ENCODE measurements around the gene SMIM5.

Gene SMIM5

DNA sequence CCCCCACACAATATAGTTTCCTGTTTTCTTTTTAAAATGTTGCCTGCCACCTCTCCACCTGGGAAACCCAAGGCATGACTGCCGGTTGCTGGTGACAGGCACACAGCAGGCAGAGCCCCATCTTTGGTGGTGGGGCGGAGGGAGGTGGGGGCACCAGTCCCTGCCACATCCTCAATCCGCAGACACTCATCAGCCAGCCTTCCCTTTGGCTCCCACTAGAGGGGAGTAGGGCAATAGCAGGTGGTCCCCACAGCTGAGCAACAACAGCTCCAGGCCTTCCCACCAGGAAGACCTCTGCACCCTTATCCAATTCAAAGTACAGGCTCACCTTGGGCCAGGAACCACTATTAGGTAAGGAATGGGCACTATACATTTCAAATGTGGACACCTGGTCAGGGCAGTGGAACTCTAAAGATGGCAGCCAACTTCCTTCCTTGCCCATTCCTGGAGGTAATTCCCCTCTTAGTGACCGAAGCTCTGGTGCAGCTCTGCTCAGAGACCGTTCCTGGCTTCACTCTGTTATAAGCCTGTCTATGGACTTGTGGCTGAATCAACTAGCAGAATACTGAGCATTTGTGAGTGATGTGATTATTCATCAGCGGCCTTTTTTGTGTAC is 19.8 kb downstream of the SMIM5 start:
- intact Hi-C loops (cut with DNase I) = no loop called here
- DNase-seq = peak in 1 of 10 donors; percentile 40

GRCh38 chr17:75654176-75654575 is 20.9 kb downstream of the SMIM5 start:
- intact Hi-C loops (cut with DNase I) = loop anchor here (1.0 kb wide), 1 partner anchor 21 kb away; the partner anchor contains the start of gene SMIM5

GRCh38 chr17:75658237-75658636 is 25.0 kb downstream of the SMIM5 start:
- peak in 1 of 10 donors; percentile 35 for DNase-seq
- intact Hi-C loops (cut with DNase I) = no loop called here

More at GRCh38 chr17:75654176-75654575, 20.9 kb downstream of the SMIM5 start:
- DNase-seq = peak in 3 of 10 donors; percentile 15 to 66 (median 50)

DNA sequence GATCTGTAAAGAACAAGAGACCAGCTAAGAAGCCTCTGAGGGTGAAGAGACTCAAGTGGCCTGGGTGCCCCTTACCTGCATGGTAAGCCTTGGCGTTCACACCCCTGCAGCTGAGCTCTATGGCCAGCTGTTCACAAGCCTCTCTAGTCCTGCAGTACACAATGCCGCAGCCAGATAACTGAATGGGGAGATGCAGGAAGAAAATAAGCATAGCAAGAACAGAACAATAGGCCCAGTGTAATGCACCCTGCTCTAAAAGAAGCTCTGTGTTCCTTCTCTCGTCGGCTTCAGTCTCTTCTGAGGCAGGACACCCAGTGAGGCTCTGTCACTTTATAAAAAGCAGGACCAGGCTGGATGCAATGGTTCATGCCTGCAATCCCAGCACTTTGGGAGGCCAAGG is 28.3 kb downstream of the SMIM5 start:
- intact Hi-C loops (cut with DNase I) = no loop called here
- DNase-seq = peak in 5 of 10 donors; percentile 31 to 90 (median 64)

DNA sequence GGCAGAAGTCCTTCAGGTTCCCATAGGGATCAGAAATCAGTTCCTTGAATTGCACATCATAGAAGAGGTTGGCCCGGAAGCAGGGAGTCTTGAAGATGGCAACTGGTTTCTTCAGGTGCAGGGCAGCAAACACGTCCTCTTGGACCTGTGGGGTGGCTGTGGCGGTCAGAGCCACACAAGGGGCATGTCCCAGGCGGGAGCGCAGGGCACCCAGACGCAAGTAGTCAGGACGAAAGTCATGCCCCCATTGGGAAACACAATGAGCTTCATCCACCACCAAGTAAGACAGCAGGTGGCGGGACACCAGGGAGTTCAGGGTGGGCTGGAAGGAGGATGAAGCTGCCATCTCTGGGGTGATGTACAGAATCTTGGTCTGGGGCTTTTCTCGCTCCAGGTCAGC is 29.3 kb downstream of the SMIM5 start:
- peak in 1 of 10 donors; percentile 55 for DNase-seq

GRCh38 chr17:75664099-75664549 is 30.9 kb downstream of the SMIM5 start:
- DNase-seq = no peak
- intact Hi-C loops (cut with DNase I) = no loop called here

More for the DNA sequence above, 29.3 kb downstream of the SMIM5 start:
- intact Hi-C loops (cut with DNase I) = no loop called here

DNA sequence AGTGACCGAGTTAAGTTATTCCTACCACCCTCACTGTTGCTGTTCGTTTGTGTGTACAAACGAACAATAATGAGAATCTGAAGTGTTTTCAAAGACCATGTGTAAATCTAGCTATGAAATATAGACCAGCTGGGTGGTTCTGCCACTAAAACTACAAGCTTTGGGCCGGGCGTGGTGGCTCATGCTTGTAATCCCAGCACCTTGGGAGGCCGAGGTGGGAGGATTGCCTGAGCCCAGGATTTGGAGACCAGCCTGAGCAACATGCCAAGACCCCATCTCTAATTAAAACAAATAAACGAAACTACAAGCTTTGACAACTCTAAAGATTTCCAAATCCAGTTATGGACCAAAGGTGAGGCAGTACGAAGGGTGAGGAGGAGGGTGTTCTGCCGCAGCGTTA is 32.7 kb downstream of the SMIM5 start:
- intact Hi-C loops (cut with DNase I) = no loop called here
- peak in 1 of 10 donors; percentile 10 for DNase-seq

GRCh38 chr17:75666959-75667790 is 33.9 kb downstream of the SMIM5 start, which contains the start of the genes RECQL5 and SAP30BP:
RECQL5 (minus strand) TSS chr17:75667154; CDS start chr17:75666557, 597 bp downstream.
SAP30BP (plus strand) TSS chr17:75667338; CDS start chr17:75667373, 35 bp downstream.
- intact Hi-C loops (cut with DNase I) = no loop called here
- peak; percentile 97 to 100 (median 99) for DNase-seq

DNA sequence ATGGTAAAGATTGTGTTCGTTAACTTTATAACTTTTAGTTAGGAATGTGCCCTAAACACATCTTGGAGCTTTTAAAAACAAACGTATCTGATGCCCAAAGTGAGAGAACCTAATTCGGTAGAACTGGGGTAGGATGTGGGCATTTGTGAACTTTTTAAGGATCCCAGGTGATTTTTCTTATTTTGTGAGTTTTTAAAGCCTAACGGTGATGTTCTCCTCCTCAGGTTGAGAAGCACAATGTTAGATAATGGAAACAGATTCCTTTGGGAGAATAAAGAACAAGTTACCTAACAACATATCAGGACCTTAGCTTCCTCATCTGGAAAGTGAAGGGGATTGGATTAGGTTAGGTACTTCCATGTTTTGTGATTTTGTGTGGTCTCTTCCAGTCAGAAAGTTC is 34.6 kb downstream of the SMIM5 start:
- DNase-seq = no peak
- intact Hi-C loops (cut with DNase I) = no loop called here

GRCh38 chr17:75668489-75668888 is 35.3 kb downstream of the SMIM5 start:
- intact Hi-C loops (cut with DNase I) = no loop called here
- no peak for DNase-seq

- intact Hi-C loops (cut with DNase I) = no loop called here
These were observed 37.6 kb downstream of the SMIM5 start for GRCh38 chr17:75670868-75671267.

DNA sequence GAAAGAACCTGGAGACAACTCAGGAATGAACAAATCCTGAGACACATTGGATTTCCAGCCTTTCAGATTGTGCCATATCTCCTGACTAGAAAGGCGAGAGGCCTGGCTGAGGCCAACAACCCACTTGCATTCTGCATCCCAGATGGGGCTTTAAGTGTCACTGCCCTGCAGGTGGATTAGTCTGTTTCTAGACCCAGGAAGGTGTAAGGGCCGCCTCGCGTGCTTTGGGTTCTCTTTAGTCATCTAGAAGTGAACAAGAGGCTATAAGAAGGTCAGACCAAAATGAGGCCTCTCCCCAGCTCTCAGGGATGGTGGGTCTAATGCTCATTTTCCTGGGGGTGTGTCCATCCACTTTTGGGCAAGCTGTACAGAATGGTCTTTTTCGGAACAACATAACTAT is 38.8 kb downstream of the SMIM5 start:
- DNase-seq = peak in 1 of 10 donors; percentile 13
- intact Hi-C loops (cut with DNase I) = no loop called here

More at GRCh38 chr17:75670868-75671267, 37.6 kb downstream of the SMIM5 start:
- DNase-seq = peak in 1 of 10 donors; percentile 12

DNA sequence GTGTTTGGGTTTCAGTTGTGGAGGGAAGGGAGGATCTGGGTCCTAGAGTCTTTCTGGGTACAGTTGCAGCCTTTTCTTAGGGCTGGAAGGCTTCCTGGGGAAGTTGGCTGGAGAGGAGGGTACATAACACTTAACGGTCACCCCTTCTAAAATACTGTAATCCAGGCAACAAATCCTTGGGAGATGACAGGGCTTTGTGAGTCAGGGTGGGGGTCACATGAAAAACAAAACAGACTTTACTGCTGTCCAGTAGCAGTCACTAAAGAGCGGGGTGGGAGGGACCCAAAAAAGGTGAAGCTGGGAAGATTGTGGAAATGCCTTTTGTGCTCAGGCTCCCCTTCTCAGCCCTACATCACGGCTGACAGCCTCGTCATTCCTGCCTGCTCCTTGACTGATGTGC is 40.3 kb downstream of the SMIM5 start:
- no peak for DNase-seq
- intact Hi-C loops (cut with DNase I) = no loop called here

DNA sequence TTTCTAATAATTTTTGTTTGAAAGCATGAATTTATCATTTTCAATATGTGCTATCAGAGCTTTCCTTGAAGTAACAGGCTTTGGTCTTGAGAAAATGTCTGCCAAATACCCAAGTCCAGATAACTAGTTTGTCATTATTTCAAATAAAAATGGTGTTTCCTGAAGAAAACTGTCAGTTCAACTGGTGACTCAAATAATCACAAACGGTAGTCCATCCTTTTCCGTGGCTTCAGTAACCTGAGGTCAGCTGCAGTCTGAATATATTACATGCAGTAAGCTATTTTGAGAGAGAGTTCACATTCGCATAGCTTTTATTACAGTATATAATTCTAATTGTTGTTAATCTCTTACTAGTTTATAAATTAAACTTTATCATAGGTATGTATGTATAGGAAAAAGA is 43.2 kb downstream of the SMIM5 start:
- no peak for DNase-seq

DNA sequence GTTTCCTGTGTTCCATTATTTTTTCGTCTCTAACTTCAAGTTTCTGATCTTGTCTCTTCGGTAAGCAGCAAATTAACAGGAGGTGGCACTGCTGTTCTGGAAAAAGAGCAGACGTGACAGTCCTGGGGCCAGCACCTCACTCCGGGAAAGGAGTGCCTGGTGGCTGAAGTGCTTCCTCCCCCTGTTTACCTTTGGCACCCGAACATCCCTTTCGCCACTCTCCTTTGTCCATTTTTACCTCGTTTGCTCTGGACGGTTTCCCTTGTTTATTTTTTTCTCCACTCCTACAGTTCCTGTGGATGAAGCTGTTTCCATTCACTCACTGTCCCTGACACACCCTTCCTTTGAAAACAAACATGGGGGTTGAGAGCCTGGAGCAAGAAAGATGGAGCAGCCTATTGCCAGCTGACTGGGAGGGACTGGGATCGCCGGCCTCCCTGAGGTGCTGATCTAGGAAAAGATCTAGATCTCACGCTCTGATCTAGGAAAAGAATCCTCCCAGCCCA is 46.5 kb downstream of the SMIM5 start:
- intact Hi-C loops (cut with DNase I) = no loop called here
- peak in 4 of 10 donors; percentile 32 to 78 (median 64) for DNase-seq

More for the DNA sequence above, 43.2 kb downstream of the SMIM5 start:
- intact Hi-C loops (cut with DNase I) = no loop called here

- DNase-seq = no peak
- intact Hi-C loops (cut with DNase I) = no loop called here
These were observed 47.2 kb downstream of the SMIM5 start for GRCh38 chr17:75680431-75680830.

- DNase-seq = no peak
- intact Hi-C loops (cut with DNase I) = no loop called here
These were observed 48.1 kb downstream of the SMIM5 start for GRCh38 chr17:75681289-75681688.

- DNase-seq = no peak
- intact Hi-C loops (cut with DNase I) = no loop called here
These were observed 50.3 kb downstream of the SMIM5 start for GRCh38 chr17:75683583-75683982.

DNA sequence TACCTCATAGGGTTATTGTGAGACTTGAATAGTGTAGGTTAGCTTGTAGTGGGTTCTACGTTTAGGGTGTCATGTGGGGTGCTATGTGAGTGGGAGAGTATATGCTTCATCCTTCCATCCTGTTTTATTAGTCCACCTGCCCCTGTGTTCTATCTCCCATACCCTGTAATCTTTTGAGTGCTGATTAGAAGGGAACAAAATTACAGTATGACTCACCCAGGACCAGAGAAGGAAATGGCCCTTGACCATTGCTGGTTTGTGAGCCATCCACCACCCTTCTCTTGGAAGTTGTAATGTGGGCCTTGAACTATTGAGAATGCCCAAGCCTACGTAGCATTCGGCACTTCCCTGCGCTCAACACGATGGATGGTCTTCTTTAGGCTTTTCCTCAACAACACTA is 51.0 kb downstream of the SMIM5 start:
- intact Hi-C loops (cut with DNase I) = no loop called here
- DNase-seq = no peak

- DNase-seq = no peak
- intact Hi-C loops (cut with DNase I) = no loop called here
These were observed 51.7 kb downstream of the SMIM5 start for GRCh38 chr17:75684924-75685323.

DNA sequence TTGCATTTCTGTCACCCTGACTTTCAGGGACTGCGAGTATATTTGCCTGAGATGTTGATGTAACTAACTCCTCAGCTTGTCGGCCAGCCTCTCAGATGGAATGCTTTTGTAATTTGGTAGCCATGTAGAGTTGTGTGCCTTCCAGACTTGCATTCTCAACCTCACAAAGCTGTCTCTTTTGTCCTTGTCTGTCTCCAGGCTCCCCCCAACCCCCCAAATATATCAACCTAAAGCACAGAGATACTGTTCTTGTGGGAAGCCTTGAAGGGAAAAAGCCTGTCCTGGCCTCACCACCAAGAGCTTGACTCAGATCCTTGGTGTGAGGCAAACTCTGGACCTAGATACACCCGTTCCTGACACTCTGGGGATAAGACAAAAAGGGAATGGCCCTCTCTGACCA is 52.3 kb downstream of the SMIM5 start:
- intact Hi-C loops (cut with DNase I) = no loop called here
- DNase-seq = no peak
